ENCODE results near the gene SORCS1. TPM values are rescaled to one million over a fixed set of nuclear protein-coding genes. Genes with fewer than 3 reads are reported as not detected.

The SORCS1 gene
- total and polyA plus RNA-seq, 8 donors, result 0.46 to 2.6 (median 1.6) TPM

GRCh38 chr10:106949680-106950478 is 214.6 kb downstream of the SORCS1 start:
- ATAC-seq, result peak in 2 of 4 donors; percentile 56
- no peak for FAIRE-seq
- TF ChIP-seq CTCF (IDR thresholded peaks at IDR 0.05), result no peak
- Histone ChIP-seq H3K4me1 (no peaks in the 10 kb centered on the region), H3K27ac (peak overlapping the region in 2 of 4 donors; percentile 33 to 41), H3K4me3 (no peak overlapping the region), H3K36me3 (no peaks in the 10 kb centered on the region), H3K27me3 (no peaks in the 10 kb centered on the region), H3K9me3 (no peaks in the 10 kb centered on the region)
- no peak for DNase-seq
- 17 to 20% methylated on average over 5 of the region's 5 CpGs for WGBS, 2 donors
- intact Hi-C loops (cut with DNase I), result no loop called here

- FAIRE-seq (no peak), ATAC-seq (no peak)
- 84 to 94% methylated on average over 3 of the region's 3 CpGs for WGBS, 2 donors
Measured at GRCh38 chr10:106947643-106948042, 216.9 kb downstream of the SORCS1 start.

GRCh38 chr10:106942035-106942662 is 222.4 kb downstream of the SORCS1 start:
- no peak overlapping the region for H3K27ac ChIP-seq
- ATAC-seq, result peak in 1 of 4 donors; percentile 43
- no peaks in the 10 kb centered on the region for H3K36me3 ChIP-seq
- H3K27me3 ChIP-seq, result no peaks in the 10 kb centered on the region
- no peak for FAIRE-seq
- TF ChIP-seq CTCF (IDR thresholded peaks at IDR 0.05), result no peak
- H3K4me1 ChIP-seq, result peaks cover 0 to 2% (median 0%) of the 10 kb centered on the region in 3 donors
- no peak overlapping the region for H3K4me3 ChIP-seq
- 55 to 59% methylated on average over 4 of the region's 4 CpGs for WGBS, 2 donors
- intact Hi-C loops (cut with DNase I), result no loop called here
- DNase-seq, result no peak
- H3K9me3 ChIP-seq, result no peaks in the 10 kb centered on the region

More at GRCh38 chr10:106947643-106948042, 216.9 kb downstream of the SORCS1 start:
- no peak overlapping the region for H3K27ac ChIP-seq
- H3K27me3 ChIP-seq, result no peaks in the 10 kb centered on the region
- H3K4me3 ChIP-seq, result no peak overlapping the region
- no peaks in the 10 kb centered on the region for H3K36me3 ChIP-seq
- no peaks in the 10 kb centered on the region for H3K4me1 ChIP-seq
- H3K9me3 ChIP-seq, result no peaks in the 10 kb centered on the region
- TF ChIP-seq CTCF (IDR thresholded peaks at IDR 0.05), result no peak
- no peak for DNase-seq
- intact Hi-C loops (cut with DNase I), result no loop called here

- intact Hi-C loops (cut with DNase I), result no loop called here
- no peaks in the 10 kb centered on the region for H3K9me3 ChIP-seq
- WGBS, 2 donors, result 25 to 31% methylated on average over 5 of the region's 5 CpGs
- H3K36me3 ChIP-seq, result no peaks in the 10 kb centered on the region
- peaks cover 0 to 2% (median 0%) of the 10 kb centered on the region in 3 donors for H3K4me1 ChIP-seq
- FAIRE-seq (no peak), DNase-seq (peak in 4 of 6 donors; percentile 37 to 50 (median 44)), ATAC-seq (peak in 3 of 4 donors; percentile 25 to 80 (median 75))
- no peaks in the 10 kb centered on the region for H3K27me3 ChIP-seq
- H3K27ac ChIP-seq, result no peak overlapping the region
- no peak overlapping the region for H3K4me3 ChIP-seq
- TF ChIP-seq CTCF (IDR thresholded peaks at IDR 0.05), result no peak
Measured at GRCh38 chr10:106941297-106942034, 223.0 kb downstream of the SORCS1 start.

Data from pancreas (tissue), 10 donors.